HG03439 (cell line): ENCODE measurements around the gene PIANP.
A peak's percentile ranks its signal among the peaks of the same experiment; 100 is the strongest.
"Not testable (repeated sequence)": the region's sequence is repeated elsewhere in the genome, so short reads cannot be mapped to it uniquely, and the experiment has no call there.

ENCODE experiments used
- ATAC-seq: cut with Tn5 transposase; IDR thresholded peaks from one replicate; pipeline ENCODE4 v1.9.1; 2021; ENCODE audit warnings: mild to moderate bottlenecking, moderate library complexity; ENCODE audit not compliant: unreplicated experiment

Gene PIANP

GRCh38 chr12:6708351-6708750 lies 7.7 kb upstream of the PIANP start:
- not testable (repeated sequence) for ATAC-seq

DNA sequence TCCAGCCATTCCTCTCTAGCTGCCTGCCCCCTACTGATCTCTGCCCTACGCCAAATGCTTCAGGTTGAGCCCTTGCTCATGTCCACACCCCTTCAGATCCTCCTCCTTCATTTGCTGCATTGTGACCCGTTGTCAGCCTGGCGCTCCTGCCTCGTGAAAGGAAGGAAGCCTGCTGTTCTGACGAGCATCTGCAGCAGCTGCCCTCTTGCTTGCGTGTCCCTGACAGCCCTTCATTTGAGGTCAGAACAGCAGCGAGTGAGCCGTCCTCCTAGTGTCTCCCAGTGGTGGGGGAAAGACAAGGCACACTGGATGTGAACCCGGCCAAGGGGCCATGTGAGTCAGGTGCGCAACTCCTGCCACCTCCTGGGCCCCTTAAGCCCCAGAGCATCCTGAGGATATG lies 3.0 kb upstream of the PIANP start:
- ATAC-seq, result no peak

GRCh38 chr12:6701078-6701768 lies 608 bp upstream of the PIANP start:
- no peak for ATAC-seq

GRCh38 chr12:6699989-6700645 lies 498 bp downstream of the PIANP start:
- ATAC-seq, result no peak

DNA sequence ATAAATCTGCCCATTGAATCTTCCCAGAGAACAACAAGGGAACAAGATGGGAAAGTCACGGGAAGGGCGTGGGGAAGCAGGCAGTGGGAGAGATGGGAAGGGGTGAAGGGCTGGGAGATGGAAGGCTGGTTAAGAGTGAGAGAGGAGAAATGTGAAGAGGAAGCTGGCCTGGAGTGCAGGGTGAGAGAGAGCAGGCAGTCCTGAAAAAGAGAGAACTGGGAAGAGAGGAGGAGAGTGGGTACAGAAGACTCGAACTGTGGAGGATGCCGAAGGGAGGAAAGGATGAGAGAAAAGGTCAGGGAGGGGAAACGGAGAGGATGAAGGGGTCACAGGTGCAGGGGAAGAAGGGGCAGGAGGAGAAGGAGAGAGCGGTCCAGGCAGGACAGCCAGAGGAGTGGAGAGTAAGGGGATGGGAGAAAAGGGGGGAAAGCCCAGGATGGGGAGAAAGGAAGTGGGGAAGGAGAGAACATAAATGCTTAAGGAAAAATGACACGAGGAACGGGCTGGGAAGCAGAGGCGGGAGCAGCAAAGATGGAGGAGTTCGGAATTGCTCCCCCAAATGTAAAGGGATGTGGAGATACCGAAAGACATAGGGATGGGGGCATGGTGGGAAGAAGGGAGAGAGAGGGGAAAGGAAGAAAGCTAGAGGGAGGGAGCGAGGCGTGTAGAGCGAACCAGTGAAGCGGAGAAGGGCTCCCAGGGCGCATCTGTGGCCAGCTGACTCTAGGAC lies 1.2 kb downstream of the PIANP start:
- ATAC-seq, result no peak

GRCh38 chr12:6698352-6699046 lies 2.1 kb downstream of the PIANP start:
- no peak for ATAC-seq

- no peak for ATAC-seq
These were observed 2.8 kb downstream of the PIANP start for GRCh38 chr12:6697584-6698351.

DNA sequence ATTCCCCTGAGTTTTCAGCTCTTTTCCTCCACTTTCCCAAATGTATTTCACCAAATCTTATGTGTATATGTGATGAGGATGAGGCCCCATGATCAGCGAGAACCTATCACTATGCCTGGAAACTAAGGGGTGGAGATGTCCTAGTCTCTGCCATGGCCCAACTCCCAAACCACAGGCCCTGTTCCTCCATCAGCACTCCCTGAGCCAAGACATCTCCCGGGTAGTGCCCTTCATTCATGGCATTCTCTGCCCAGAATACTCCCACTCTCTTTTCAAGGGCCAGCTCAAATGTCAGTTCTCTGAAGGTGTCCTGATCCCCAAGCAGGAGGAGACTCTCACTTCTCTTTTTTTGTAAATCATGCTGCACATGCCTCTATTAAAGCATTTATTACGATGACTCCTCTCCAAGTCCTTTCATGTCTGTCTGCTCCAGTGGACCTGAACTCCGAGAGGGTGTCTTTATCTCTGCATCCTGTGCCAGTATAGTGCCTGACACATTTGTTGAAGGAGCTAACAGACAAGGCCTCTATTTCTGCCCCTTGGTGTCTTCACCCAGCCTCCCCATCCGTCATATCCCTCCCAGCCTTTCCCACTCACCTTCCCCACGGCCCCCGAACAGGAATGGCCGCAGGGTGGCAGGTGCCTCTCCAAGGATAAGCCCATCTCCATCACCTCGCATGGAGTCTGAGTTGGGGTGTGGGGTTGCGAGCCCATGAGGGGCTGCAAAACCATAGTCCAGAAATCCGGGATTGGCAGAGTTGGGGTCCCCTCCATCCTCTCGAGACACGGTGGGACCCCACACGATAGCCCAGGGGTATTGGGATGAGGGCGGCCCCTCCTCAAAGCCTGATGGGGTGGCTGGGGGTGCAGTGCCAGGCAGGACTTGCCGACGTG lies 3.7 kb downstream of the PIANP start:
- ATAC-seq, result no peak

DNA sequence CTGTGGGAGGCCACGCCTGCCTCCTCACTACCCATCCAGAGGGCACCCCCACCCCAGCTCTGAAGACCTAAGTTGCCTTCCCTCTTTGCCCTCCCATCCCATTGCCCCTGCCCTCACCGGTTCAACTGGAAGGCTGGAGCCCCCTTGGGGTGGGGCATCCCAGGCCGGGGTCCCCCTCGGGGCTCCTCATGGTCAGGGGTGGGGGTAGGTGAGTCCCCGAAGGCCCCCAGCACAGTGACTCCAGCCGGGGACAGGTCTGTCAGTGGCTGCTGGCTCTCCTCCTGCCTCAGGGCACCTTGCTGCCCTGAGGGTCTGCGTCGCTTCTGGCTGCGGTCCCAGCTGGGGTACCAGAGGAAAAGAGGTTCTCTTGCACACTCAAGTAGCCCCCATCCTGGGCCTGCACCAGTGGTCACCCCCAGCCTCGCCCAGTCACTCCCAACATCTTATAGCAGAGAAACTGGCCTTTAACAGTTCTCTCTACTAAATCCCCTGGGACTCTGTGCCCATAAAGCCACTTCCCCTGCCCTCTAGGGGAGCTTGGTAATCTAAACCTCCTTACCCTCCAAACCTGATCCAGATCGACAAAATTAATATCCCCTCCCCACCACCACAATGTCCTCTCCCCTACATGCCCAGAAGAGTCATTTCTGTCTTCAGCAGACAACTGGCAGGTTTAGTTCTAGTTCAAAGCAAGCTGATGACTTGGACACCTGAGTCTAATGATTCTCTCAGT lies 5.1 kb downstream of the PIANP start:
- ATAC-seq, result no peak

DNA sequence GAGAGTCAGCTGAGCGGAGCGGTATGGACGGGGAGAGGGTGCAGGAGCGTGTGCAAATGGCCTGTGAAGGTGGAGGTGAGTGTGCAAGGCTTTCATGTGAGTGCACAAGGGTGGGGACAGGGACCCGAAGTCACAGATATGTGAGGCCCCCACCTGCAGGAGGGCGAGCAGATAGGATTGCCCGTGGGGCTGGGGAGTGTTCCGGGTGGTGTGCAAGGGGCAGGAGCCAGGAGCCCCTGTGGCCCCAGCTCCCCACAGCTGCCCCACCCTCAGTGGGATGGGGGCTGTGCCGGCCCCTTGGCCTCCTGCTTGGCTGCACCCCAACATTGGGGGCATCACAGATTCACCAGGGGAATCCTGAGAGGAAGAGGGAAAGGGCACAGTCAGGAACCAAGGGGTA lies 5.9 kb downstream of the PIANP start:
- no peak for ATAC-seq

DNA sequence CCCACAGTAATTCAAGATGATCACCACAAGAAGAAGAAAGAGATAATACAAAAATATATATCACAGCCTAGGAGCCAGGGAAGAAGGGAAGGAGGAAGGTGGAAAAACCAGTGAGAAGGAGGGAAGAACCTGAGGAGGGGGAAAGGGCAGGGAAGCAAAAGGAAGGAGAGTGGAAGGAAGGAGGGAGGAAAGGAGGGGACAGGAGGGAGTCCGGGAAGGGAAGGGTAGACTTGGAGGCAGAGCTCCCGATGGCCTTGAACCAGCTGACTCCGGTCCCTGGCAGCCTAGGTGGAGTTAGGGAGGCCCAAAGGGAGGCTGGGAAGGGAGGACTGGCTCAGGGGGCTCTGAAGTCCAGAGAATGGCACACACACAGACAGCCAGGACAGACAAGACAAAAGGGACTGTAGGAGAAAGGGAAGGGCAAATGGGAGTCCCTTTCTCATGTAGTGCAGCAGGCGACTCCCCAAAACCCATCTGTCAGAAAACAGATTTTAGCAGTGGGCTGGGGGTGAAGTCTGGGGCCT lies 6.7 kb downstream of the PIANP start:
- no peak for ATAC-seq

GRCh38 chr12:6692888-6693287 lies 7.7 kb downstream of the PIANP start:
- ATAC-seq, result no peak

DNA sequence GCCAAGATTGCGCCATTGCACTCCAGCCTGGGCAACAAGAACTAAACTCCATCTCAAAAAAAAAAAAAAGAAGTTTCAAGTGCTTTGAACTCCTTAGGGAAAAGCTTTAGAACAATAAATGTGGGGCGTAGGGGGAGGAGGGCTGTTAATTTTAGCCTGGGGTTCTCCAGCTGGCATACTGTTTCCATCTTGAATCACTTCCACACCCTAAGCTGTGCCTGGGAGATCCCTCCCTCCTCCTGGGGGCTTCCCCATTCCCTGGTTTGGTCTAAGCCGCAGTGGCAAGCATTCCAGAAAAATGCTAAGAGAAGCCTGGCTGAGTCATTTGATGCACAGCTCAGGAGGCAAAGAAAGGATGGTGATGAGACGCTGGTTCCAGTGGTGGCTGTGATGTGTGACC lies 9.1 kb downstream of the PIANP start:
- ATAC-seq, result no peak

DNA sequence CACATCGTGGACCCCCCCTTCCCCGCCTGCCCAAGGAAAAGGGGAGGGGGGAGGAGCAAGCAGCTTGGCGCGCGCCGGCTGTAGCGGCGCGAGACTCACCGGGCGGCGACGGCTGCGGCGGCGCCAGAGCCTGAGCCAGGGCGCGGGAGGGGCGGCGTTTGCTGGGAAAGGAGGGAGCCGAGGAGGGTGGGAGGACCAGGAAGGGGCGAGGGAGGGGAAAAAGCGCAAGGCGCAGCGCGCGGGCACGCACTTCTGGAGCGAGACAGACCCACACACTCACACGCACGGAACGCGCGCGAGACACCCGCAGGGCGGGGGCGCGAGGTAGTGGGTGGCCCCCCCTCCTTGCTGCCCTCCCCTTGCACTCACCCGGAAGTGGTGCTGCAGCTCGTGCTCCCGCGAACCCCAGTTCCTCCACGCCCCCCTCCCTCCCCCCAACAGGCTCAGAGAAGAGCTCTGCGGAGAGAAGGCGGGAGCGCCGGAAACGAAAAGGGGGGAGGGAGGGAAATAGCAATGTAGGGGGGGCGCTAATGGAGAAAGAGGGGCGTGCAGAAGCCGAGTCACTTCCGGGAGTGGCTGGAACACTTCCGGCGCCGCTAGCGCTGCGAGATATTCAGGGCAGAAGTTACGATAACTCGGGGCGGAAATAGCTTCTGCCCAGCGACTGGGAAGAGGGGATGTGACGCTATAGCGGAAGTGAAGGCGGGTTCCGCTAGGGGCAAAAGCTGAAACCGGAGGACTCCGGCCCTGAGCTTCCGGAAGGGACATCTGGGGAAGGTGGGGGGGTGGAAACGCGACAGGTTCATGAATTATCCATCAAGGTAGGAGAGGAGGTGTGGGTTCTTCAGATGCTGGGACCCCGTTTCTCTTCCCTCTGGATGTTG lies 11.4 kb downstream of the PIANP start, which contains the start of gene ZNF384:
Gene ZNF384 (minus strand): TSS at position 377 of the 884 bp plus-strand sequence. CDS start 9,855 bp downstream, outside the sequence.
- peak; percentile 82 for ATAC-seq

DNA sequence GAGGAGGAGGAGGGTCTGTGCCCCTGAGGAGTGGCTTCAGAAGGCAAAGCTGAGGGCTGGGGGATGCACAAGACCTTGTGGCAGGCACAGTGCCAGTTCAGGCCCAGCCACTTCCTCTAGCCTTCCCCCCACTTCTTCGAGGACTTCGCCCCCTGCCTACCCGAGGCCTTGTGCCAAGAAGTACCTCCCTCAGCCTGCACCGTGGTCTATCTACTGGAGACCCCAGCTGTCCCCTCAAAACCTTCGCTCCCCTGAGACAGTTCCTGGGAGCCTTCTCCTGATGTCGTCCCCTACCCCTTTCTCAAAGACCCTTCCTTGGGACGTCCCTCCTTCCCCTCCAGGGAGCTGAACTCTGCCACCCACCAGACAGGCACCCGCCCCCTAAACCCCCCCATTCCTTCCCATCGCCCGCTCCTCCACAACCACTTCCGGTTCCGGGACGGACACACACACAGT lies 12.0 kb downstream of the PIANP start:
- peak; percentile 11 for ATAC-seq

DNA sequence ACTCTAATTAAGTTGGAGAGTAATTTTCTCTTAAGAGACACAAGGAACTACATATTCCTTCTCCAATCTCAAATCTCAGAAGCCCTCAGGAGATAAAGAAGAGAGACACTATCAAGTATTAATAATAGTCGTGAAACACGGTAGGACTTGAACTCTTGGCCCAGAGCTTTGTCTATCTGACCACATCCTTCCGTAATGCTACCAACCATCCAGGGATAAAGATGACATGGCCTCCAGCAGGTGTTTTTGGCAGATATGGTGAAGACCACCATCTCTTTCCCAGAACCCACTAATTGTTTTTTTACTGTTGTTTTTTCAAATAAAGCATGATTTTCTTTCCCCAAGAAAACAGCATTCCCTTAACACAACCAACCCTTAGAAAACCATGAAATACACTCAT lies 14.8 kb downstream of the PIANP start:
- no peak for ATAC-seq

DNA sequence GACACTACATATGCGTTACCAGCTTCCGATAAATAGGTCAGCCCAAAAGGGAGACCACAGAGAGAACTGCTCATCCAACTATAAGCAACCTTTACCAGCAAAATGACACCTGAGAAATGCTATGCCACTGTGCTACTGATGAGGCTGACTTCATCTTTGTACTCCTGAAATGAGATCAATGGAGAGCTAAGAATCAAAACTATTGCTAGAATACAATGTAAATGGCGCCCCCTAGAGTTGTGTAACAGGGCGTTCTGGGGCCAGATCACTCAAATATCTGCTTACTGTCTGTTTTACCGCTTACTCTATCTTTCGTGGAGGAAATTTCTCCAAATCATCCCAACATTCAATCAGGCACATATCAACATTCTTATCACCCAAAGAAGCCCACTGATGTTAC lies 16.0 kb downstream of the PIANP start:
- ATAC-seq, result no peak

GRCh38 chr12:6676962-6677361 lies 23.7 kb downstream of the PIANP start:
- ATAC-seq, result no peak
